Trophoblast cell (in vitro differentiated cells and primary cell): ENCODE measurements around the gene NIN.

Experiments used
- DNase-seq, 2 donors: peaks; one replicate each; pipeline ENCODE4 v3.0.0-alpha.2; 2016
- H2AFZ ChIP-seq: 2 replicates; pipeline ENCODE4 v1.6.1; 2013; ENCODE audit warnings: low read length, moderate library complexity, mild to moderate bottlenecking; ENCODE audit not compliant: insufficient read depth, poor library complexity
- H2AK5ac ChIP-seq: 2 replicates; pipeline ENCODE4 v1.6.1; 2013; ENCODE audit warnings: mild to moderate bottlenecking, low read length
- H2BK120ac ChIP-seq: 2 replicates; pipeline ENCODE4 v1.6.1; 2013; ENCODE audit warnings: low read length, mild to moderate bottlenecking, moderate library complexity; ENCODE audit not compliant: insufficient read depth, poor library complexity
- H2BK12ac ChIP-seq: 2 replicates; pipeline ENCODE4 v1.6.1; 2013; ENCODE audit warnings: mild to moderate bottlenecking, low read length, moderate library complexity
- H2BK5ac ChIP-seq: 2 replicates; pipeline ENCODE4 v1.6.1; 2013; ENCODE audit warnings: low read length, low read depth, moderate library complexity, mild to moderate bottlenecking; ENCODE audit not compliant: poor library complexity
- H3K14ac ChIP-seq: 2 replicates; pipeline ENCODE4 v1.6.1; 2013; ENCODE audit warnings: mild to moderate bottlenecking, low read length
- H3K18ac ChIP-seq: 2 replicates; pipeline ENCODE4 v1.6.1; 2013; ENCODE audit warnings: mild to moderate bottlenecking, low read length
- H3K23ac ChIP-seq: 2 replicates; pipeline ENCODE4 v1.6.1; 2013; ENCODE audit warnings: low read length
- H3K27ac ChIP-seq: 2 replicates; pipeline ENCODE4 v1.5.1; 2013; ENCODE audit warnings: low read depth, mild to moderate bottlenecking, inconsistent platforms, low read length, moderate library complexity
- H3K27me3 ChIP-seq: 2 replicates; pipeline ENCODE4 v1.6.1; 2013; ENCODE audit warnings: inconsistent platforms, mild to moderate bottlenecking, low read length, moderate library complexity; ENCODE audit not compliant: insufficient read depth
- H3K36me3 ChIP-seq, 2 experiments: 1 replicate in 1 of 2; 2 replicates in 1 of 2; pipeline ENCODE4 v1.6.1; 2013; ENCODE audit warnings: low read length in 2 of 2, mild to moderate bottlenecking in 2 of 2, moderate library complexity in 1 of 2; ENCODE audit not compliant: insufficient read depth in 2 of 2, control insufficient read depth in 1 of 2
- H3K4ac ChIP-seq: 2 replicates; pipeline ENCODE4 v1.6.1; 2013; ENCODE audit warnings: low read depth, mild to moderate bottlenecking, low read length, moderate library complexity
- H3K4me1 ChIP-seq, 2 experiments: 1 replicate in 1 of 2; 2 replicates in 1 of 2; pipeline ENCODE4 v1.6.1; 2013; ENCODE audit warnings: low read length in 2 of 2, mild to moderate bottlenecking in 2 of 2, moderate library complexity in 1 of 2; ENCODE audit not compliant: insufficient read depth in 2 of 2, control insufficient read depth in 1 of 2
- H3K4me2 ChIP-seq: 2 replicates; pipeline ENCODE4 v1.6.1; 2013; ENCODE audit warnings: inconsistent platforms, mild to moderate bottlenecking, low read length, moderate library complexity
- H3K4me3 ChIP-seq: 2 replicates; pipeline ENCODE4 v1.5.1; 2013; ENCODE audit warnings: mild to moderate bottlenecking, low read depth, low read length, inconsistent platforms
- H3K79me1 ChIP-seq: one replicate; pipeline ENCODE4 v1.6.1; 2013; ENCODE audit warnings: low read length
- H3K79me2 ChIP-seq: 2 replicates; pipeline ENCODE4 v1.6.1; 2013; ENCODE audit warnings: low read length, mild to moderate bottlenecking; ENCODE audit not compliant: control insufficient read depth, insufficient read depth, poor library complexity
- H3K9ac ChIP-seq: 2 replicates; pipeline ENCODE4 v1.6.1; 2013; ENCODE audit warnings: mild to moderate bottlenecking, low read length
- H3K9me3 ChIP-seq: 2 replicates; pipeline ENCODE4 v1.6.1; 2013; ENCODE audit warnings: low read depth, mild to moderate bottlenecking, control low read depth, inconsistent platforms, low read length; ENCODE audit not compliant: insufficient read depth
- H4K12ac ChIP-seq: 2 replicates; pipeline ENCODE4 v1.6.1; 2013; ENCODE audit warnings: low read depth, mild to moderate bottlenecking, low read length, moderate library complexity
- H4K8ac ChIP-seq: 2 replicates; pipeline ENCODE4 v1.6.1; 2013; ENCODE audit warnings: low read depth, mild to moderate bottlenecking, low read length, moderate library complexity
- H4K91ac ChIP-seq: one replicate; pipeline ENCODE4 v1.6.1; 2013; ENCODE audit warnings: low read depth, mild to moderate bottlenecking, low read length, moderate library complexity
- WGBS: extraction: QIAGEN DNeasy Blood & Tissue Kit; methylation state at CpG from one replicate; pipeline ENCODE4 v1.1.7; 2013; ENCODE audit warnings: missing lambda C conversion rate; ENCODE audit not compliant: insufficient read length, insufficient coverage; ENCODE audit errors: extremely low coverage; 5-methylcytosine and 5-hydroxymethylcytosine counted together

NIN gene

DNA sequence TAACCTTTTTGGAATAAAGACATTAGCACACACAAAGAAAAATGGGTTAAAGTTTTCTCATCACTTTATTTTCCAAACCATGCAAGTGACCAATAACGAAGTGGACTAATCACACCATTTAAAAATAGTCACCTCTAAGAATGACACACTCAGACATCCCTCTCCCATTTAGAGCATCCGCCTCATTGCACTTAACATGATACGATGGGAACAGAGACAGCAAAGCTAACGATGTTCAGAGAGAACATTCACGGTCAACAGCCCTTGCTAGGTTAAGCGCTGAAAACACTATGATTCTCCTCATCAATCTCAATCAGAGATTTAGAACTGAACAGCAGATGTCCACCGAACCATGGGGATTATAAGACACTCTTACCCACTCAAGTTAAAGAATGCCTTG lies 35.8 kb downstream of the NIN start:
- Histone ChIP-seq H3K4me2 (no peak overlapping the region), H3K36me3 (peaks cover 0 to 5% of the 10 kb centered on the region in 2 experiments), H3K27ac (no peak overlapping the region), H2BK5ac (no peak overlapping the region), H3K9ac (no peak overlapping the region), H4K12ac (no peak overlapping the region), H3K14ac (no peak overlapping the region), H3K23ac (no peak overlapping the region), H3K27me3 (no peaks in the 10 kb centered on the region), H3K18ac (no peak overlapping the region), H3K79me1 (no peaks in the 10 kb centered on the region), H2AK5ac (no peak overlapping the region), H4K8ac (no peak overlapping the region), H3K79me2 (no peaks in the 10 kb centered on the region), H3K9me3 (no peaks in the 10 kb centered on the region), H3K4me1 (no peaks in the 10 kb centered on the region), H2AFZ (no peak overlapping the region), H3K4ac (no peak overlapping the region), H2BK12ac (no peak overlapping the region), H2BK120ac (no peak overlapping the region), H4K91ac (no peak overlapping the region), H3K4me3 (no peak overlapping the region)
- DNase-seq, result no peak
- WGBS, result no CpG with 5 or more reads among the region's 7 CpGs

DNA sequence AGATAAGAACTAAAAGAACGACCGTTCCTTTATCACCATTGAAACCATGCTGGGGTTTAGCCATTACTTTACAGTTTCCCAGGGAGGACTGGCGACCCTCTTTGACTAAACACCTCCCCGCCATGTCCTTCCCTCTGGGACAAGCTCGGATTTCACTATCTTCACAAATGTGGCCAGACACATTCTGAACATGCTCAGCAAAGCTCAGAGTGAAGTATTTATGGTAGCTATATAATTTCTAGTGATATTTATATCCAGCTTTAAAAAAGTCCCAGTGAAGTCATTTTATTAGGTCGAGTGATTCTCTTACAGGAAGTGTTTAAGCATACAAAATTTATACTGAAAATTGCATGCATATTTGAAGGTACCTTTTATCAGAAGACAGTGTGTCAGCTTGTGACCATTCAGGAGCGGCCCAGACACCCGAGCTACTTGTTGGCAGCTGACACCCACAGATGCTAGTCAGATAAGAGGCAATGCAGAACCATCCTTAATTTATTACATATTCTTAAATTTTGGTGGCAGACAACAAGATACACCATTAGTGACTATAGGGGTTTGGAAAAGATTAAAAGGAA lies 36.8 kb downstream of the NIN start:
- H2BK120ac ChIP-seq, result no peak overlapping the region
- no peak overlapping the region for H2BK12ac ChIP-seq
- H3K79me1 ChIP-seq, result no peaks in the 10 kb centered on the region
- H3K14ac ChIP-seq, result no peak overlapping the region
- H3K4me3 ChIP-seq, result no peak overlapping the region
- no peak overlapping the region for H2AK5ac ChIP-seq
- no peaks in the 10 kb centered on the region for H3K9me3 ChIP-seq
- WGBS, result no CpG with 5 or more reads among the region's 8 CpGs
- no peak overlapping the region for H2BK5ac ChIP-seq
- no peak overlapping the region for H2AFZ ChIP-seq
- peaks cover 0 to 4% of the 10 kb centered on the region in 2 experiments for H3K36me3 ChIP-seq
- no peak overlapping the region for H3K18ac ChIP-seq
- no peak overlapping the region for H3K27ac ChIP-seq
- H3K23ac ChIP-seq, result no peak overlapping the region
- no peaks in the 10 kb centered on the region for H3K79me2 ChIP-seq
- no peak overlapping the region for H3K9ac ChIP-seq
- H4K8ac ChIP-seq, result no peak overlapping the region
- no peak for DNase-seq
- no peaks in the 10 kb centered on the region for H3K4me1 ChIP-seq
- H3K4ac ChIP-seq, result no peak overlapping the region
- H4K91ac ChIP-seq, result no peak overlapping the region
- no peaks in the 10 kb centered on the region for H3K27me3 ChIP-seq
- no peak overlapping the region for H4K12ac ChIP-seq
- H3K4me2 ChIP-seq, result no peak overlapping the region

DNA sequence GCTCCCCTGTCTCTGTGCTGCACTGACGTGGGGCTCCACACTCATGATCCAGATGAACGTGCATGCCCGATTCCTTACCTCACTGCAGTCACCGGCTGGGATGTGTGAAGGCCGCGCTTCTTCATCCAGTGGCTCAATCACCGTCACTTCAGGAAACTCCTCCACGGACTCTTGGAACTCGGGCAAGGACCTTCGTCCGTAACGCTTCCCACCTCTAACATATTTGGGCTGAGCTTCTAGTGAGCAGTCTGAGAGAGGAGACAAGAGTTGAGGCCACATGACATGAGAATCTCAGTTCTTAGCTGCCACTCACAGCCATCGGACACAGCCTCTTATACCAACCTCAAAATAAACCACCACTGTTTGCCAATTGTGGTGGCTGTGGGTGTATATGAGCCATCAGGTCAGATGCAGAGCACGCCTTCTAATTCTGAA lies 38.3 kb downstream of the NIN start:
- DNase-seq, result no peak
- Histone ChIP-seq H3K18ac (no peak overlapping the region), H3K14ac (no peak overlapping the region), H3K36me3 (peaks cover 0 to 2% of the 10 kb centered on the region in 2 experiments), H4K12ac (no peak overlapping the region), H2AK5ac (no peak overlapping the region), H3K9ac (no peak overlapping the region), H2AFZ (no peak overlapping the region), H4K91ac (no peak overlapping the region), H2BK5ac (no peak overlapping the region), H4K8ac (no peak overlapping the region), H3K4me1 (no peaks in the 10 kb centered on the region), H2BK120ac (no peak overlapping the region), H3K4me3 (no peak overlapping the region), H3K4me2 (no peak overlapping the region), H3K9me3 (no peaks in the 10 kb centered on the region), H3K23ac (no peak overlapping the region), H3K79me2 (no peaks in the 10 kb centered on the region), H3K4ac (no peak overlapping the region), H2BK12ac (no peak overlapping the region), H3K79me1 (no peaks in the 10 kb centered on the region), H3K27me3 (no peaks in the 10 kb centered on the region), H3K27ac (no peak overlapping the region)
- no CpG with 5 or more reads among the region's 14 CpGs for WGBS

DNA sequence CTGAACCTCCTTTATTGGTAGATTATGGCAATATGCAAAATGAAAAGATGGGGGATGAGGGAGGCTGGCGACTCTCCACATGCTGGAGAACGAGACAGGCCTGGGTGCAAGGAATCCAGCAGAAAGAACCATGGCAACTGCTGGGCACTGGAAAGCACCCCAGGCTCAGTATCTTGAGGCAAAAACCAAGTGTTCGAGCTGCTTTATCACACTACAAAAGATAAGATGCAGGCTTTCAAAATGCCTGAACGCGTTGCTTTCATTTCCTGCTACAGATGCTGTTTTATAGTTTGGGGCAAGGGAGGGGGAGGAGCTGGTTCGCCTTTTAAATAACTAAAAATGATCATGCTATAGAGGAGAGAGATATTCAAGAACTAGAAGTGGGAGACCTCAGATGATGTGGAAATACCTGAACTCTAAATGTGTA lies 38.9 kb downstream of the NIN start:
- H3K4me3 ChIP-seq, result no peak overlapping the region
- H3K27me3 ChIP-seq, result no peaks in the 10 kb centered on the region
- H3K79me2 ChIP-seq, result no peaks in the 10 kb centered on the region
- no peak overlapping the region for H4K91ac ChIP-seq
- H3K4me1 ChIP-seq, result no peaks in the 10 kb centered on the region
- no peaks in the 10 kb centered on the region for H3K9me3 ChIP-seq
- no peak overlapping the region for H4K8ac ChIP-seq
- no peaks in the 10 kb centered on the region for H3K79me1 ChIP-seq
- H3K14ac ChIP-seq, result no peak overlapping the region
- H3K36me3 ChIP-seq, result peaks cover 0 to 2% of the 10 kb centered on the region in 2 experiments
- H3K27ac ChIP-seq, result no peak overlapping the region
- H3K18ac ChIP-seq, result no peak overlapping the region
- H2BK12ac ChIP-seq, result no peak overlapping the region
- WGBS, result no CpG with 5 or more reads among the region's 6 CpGs
- no peak overlapping the region for H2BK5ac ChIP-seq
- H4K12ac ChIP-seq, result no peak overlapping the region
- H2BK120ac ChIP-seq, result no peak overlapping the region
- H3K9ac ChIP-seq, result no peak overlapping the region
- no peak overlapping the region for H3K4ac ChIP-seq
- no peak overlapping the region for H2AFZ ChIP-seq
- DNase-seq, result no peak
- no peak overlapping the region for H2AK5ac ChIP-seq
- no peak overlapping the region for H3K23ac ChIP-seq
- no peak overlapping the region for H3K4me2 ChIP-seq
